DMS153 treated with DMSO at 0.1 percent for 48 hours (cell line): ENCODE results near the gene PRDM16.

Experiments
- DNase-seq: peaks from one replicate; lab custom pipeline; 2025; ENCODE audit not compliant: unreplicated experiment; lab: John Stamatoyannopoulos, UW

The PRDM16 gene

GRCh38 chr1:3101124-3101939, 32.3 kb downstream of the PRDM16 start:
- no peak for DNase-seq

GRCh38 chr1:3102641-3103040, 33.6 kb downstream of the PRDM16 start:
- no peak for DNase-seq

GRCh38 chr1:3103967-3104677, 35.1 kb downstream of the PRDM16 start:
- no peak for DNase-seq

GRCh38 chr1:3105167-3105863, 36.3 kb downstream of the PRDM16 start:
- DNase-seq, result no peak

GRCh38 chr1:3106216-3106615, 37.2 kb downstream of the PRDM16 start:
- DNase-seq, result no peak

GRCh38 chr1:3107201-3107600, 38.2 kb downstream of the PRDM16 start:
- DNase-seq, result no peak

GRCh38 chr1:3109355-3109754, 40.4 kb downstream of the PRDM16 start:
- DNase-seq, result no peak

- no peak for DNase-seq
Measured at GRCh38 chr1:3111348-3112021, 42.5 kb downstream of the PRDM16 start.

- no peak for DNase-seq
Measured at GRCh38 chr1:3112526-3112925, 43.5 kb downstream of the PRDM16 start.

GRCh38 chr1:3113047-3113740, 44.2 kb downstream of the PRDM16 start:
- no peak for DNase-seq

GRCh38 chr1:3113741-3114056, 44.7 kb downstream of the PRDM16 start:
- DNase-seq, result no peak

GRCh38 chr1:3114131-3114744, 45.2 kb downstream of the PRDM16 start:
- DNase-seq, result no peak

- no peak for DNase-seq
Measured at GRCh38 chr1:3114846-3115245, 45.8 kb downstream of the PRDM16 start.

GRCh38 chr1:3115275-3116149, 46.5 kb downstream of the PRDM16 start:
- DNase-seq, result no peak

- no peak for DNase-seq
Measured at GRCh38 chr1:3116150-3116510, 47.1 kb downstream of the PRDM16 start.

GRCh38 chr1:3116560-3116959, 47.6 kb downstream of the PRDM16 start:
- no peak for DNase-seq

- DNase-seq, result no peak
Measured at GRCh38 chr1:3117879-3118278, 48.9 kb downstream of the PRDM16 start.

- DNase-seq, result no peak
Measured at GRCh38 chr1:3119061-3119460, 50.1 kb downstream of the PRDM16 start.

- no peak for DNase-seq
Measured at GRCh38 chr1:3119725-3120124, 50.7 kb downstream of the PRDM16 start.

GRCh38 chr1:3120140-3120539, 51.1 kb downstream of the PRDM16 start:
- no peak for DNase-seq
